ENCODE results near the gene TLE1. TPM values are rescaled to one million over a fixed set of nuclear protein-coding genes. Genes with fewer than 3 reads are reported as not detected.

The TLE1 gene
- total RNA-seq, 1 donor from 2014 or later: 40.0 TPM

DNA sequence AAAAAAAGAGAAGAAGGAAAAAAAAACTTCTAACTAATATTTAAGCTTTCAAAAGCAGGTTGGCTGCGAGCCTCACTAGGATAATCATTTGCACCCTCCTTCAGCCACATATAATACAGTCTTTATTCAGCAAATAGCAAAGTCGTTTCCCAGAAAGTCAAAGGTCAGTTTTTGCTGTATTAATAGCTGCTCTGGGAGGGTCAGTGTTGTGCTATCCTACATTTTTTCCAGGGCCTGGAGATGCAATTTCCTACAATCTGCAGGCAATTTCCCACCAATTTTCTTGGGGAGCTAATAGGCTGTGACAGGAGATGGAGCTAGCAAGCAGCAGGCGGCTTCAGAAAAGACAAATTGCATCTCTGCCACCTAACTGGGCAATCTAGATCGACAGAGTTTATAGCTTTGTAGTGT is 136.8 kb downstream of the TLE1 start:
- Histone ChIP-seq H3K27me3 (ENCODE audit: control insufficient read depth, insufficient read depth, low read length) (no peaks in the 10 kb centered on the region), H3K4me3 (ENCODE audit: low read depth, low read length) (no peak overlapping the region), H3K36me3 (ENCODE audit: control insufficient read depth, insufficient read depth, low read length) (no peaks in the 10 kb centered on the region)
- FAIRE-seq (no peak), DNase-seq (ENCODE audit: low read depth) (no peak)
- TF ChIP-seq, protein P1, sequence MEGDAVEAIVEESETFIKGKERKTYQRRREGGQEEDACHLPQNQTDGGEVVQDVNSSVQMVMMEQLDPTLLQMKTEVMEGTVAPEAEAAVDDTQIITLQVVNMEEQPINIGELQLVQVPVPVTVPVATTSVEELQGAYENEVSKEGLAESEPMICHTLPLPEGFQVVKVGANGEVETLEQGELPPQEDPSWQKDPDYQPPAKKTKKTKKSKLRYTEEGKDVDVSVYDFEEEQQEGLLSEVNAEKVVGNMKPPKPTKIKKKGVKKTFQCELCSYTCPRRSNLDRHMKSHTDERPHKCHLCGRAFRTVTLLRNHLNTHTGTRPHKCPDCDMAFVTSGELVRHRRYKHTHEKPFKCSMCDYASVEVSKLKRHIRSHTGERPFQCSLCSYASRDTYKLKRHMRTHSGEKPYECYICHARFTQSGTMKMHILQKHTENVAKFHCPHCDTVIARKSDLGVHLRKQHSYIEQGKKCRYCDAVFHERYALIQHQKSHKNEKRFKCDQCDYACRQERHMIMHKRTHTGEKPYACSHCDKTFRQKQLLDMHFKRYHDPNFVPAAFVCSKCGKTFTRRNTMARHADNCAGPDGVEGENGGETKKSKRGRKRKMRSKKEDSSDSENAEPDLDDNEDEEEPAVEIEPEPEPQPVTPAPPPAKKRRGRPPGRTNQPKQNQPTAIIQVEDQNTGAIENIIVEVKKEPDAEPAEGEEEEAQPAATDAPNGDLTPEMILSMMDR (IDR thresholded peaks at IDR 0.05; ENCODE audit: insufficient read depth, low read length, severe bottlenecking): no peak

DNA sequence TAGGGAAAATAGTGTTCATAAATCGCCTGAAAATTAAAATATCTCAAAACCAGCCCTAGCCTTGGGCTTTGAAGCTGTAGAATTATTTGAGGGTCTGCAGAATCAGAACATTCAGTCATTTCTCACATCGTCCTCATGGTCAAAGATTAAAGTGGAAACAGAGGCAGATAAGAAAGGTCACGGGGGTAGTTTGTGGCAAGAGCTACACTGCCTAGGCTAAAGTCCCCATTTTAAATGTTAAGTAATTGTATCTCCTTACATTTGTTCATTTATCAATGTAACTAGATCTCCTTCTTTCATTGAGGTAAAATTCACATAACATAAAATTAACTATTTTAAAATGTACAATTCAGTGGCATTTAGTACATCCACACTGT is 139.2 kb downstream of the TLE1 start:
- no peaks in the 10 kb centered on the region for H3K36me3 ChIP-seq (ENCODE audit: control insufficient read depth, insufficient read depth, low read length)
- DNase-seq (ENCODE audit: low read depth) (no peak), FAIRE-seq (no peak)
- H3K27me3 ChIP-seq (ENCODE audit: control insufficient read depth, insufficient read depth, low read length): no peaks in the 10 kb centered on the region
- TF ChIP-seq, protein P1 (IDR thresholded peaks at IDR 0.05; ENCODE audit: insufficient read depth, low read length, severe bottlenecking): no peak
- H3K4me3 ChIP-seq (ENCODE audit: low read depth, low read length): no peak overlapping the region

DNA sequence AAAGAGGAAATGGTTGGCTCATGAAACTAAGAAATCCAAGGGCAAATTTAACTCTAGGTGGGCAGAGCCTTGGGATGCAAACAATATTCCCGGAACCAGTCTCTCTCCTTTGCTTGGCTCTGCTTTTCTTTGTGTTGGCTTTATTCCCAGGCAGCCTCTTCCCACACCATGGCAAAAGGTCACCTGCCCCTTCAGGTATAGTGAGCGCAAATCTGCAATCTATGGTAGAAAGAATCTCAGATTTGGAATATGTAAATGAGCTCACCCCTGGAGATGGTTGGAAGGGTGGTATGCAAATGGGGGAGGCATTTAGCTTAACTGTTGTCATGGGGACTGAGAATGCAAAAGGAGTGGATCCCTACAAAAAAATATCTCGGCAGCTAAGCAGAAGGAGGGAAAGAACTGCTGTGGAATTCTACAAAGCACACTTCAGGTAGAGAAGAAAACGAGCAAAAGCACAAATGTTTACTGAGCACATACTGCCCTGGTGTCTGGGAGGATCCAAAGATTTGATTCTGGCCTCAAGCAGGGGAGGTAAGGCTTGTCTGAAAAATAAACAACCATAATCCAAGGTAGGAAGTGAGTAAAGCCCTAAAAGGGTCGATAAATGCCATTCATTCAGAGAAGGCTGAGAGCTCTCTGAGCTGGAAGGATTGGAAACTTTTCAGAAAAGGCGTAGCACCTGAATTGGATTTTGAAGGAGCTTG is 139.7 kb downstream of the TLE1 start:
- Histone ChIP-seq H3K4me3 (ENCODE audit: low read depth, low read length) (no peak overlapping the region), H3K27me3 (ENCODE audit: control insufficient read depth, insufficient read depth, low read length) (no peaks in the 10 kb centered on the region), H3K36me3 (ENCODE audit: control insufficient read depth, insufficient read depth, low read length) (no peaks in the 10 kb centered on the region)
- no peak for DNase-seq (ENCODE audit: low read depth)
- no peak for FAIRE-seq
- TF ChIP-seq, protein P1 (IDR thresholded peaks at IDR 0.05; ENCODE audit: insufficient read depth, low read length, severe bottlenecking): no peak

DNA sequence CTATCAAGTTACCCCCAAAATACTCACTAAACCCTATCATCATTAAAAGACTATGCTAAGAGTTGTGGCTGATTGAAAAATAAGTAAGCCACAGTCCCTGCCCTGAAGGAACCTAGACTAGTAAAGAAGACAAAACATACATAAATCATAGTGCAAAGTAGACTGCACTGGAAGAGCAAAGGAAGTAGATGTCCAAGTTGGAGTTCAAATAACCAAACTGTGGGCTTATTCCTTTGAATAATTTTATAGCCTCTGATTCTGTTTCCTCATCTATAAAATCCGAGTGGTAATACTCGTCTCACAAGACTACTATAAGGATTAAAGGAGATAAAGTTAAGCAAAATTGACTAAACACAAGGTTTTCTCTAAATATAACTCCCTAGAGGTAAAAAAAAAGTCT is 140.4 kb downstream of the TLE1 start:
- DNase-seq (ENCODE audit: low read depth): no peak
- FAIRE-seq: no peak

DNA sequence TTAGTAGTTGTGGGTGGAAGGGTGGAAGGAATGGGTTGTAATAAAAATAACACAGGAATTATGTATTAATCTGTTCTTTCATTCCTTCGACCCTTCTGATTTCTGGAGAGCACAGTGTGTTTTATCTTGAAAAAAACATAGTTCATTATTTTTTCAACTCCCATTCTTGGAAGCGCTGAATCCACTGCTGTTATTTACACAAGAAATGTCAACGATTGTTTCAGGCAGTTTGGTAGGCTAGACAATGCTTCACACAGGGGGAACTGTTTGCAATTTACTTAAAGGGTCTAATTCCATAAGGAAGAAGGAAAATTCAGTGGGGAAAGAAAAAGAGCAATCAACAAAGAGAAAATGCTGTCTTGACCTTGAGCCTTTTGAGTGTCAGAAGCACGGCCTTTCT is 142.9 kb downstream of the TLE1 start:
- Histone ChIP-seq H3K27me3 (ENCODE audit: control insufficient read depth, insufficient read depth, low read length) (no peaks in the 10 kb centered on the region), H3K4me3 (ENCODE audit: low read depth, low read length) (no peak overlapping the region), H3K36me3 (ENCODE audit: control insufficient read depth, insufficient read depth, low read length) (no peaks in the 10 kb centered on the region)
- TF ChIP-seq, protein P1 (IDR thresholded peaks at IDR 0.05; ENCODE audit: insufficient read depth, low read length, severe bottlenecking): no peak
- FAIRE-seq: no peak
- DNase-seq (ENCODE audit: low read depth): no peak

More for the DNA sequence above, 140.4 kb downstream of the TLE1 start:
- Histone ChIP-seq H3K27me3 (ENCODE audit: control insufficient read depth, insufficient read depth, low read length) (no peaks in the 10 kb centered on the region), H3K36me3 (ENCODE audit: control insufficient read depth, insufficient read depth, low read length) (no peaks in the 10 kb centered on the region), H3K4me3 (ENCODE audit: low read depth, low read length) (no peak overlapping the region)
- TF ChIP-seq, protein P1 (IDR thresholded peaks at IDR 0.05; ENCODE audit: insufficient read depth, low read length, severe bottlenecking): no peak

DNA sequence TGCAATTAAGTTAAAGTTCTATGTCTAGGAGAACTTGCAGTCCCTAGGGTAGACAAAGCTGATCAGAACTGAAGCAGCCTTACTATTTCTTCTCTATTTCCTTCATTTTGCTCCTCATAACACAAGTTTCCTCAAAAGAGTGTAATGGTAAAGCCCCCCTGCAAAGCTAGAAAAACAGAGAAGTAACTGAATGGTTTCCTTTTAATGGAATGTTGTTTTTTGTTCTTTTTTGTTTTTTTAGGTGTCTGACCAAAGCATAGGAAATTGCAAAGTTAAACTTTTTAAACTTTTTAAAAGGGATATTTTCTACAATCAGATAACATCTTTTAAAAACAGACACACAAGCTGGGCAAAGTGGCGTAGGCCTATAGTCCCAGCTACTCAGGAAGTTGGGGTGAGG is 145.7 kb downstream of the TLE1 start:
- H3K27me3 ChIP-seq (ENCODE audit: control insufficient read depth, insufficient read depth, low read length): no peaks in the 10 kb centered on the region
- no peak overlapping the region for H3K4me3 ChIP-seq (ENCODE audit: low read depth, low read length)
- TF ChIP-seq, protein P1 (IDR thresholded peaks at IDR 0.05; ENCODE audit: insufficient read depth, low read length, severe bottlenecking): no peak
- no peaks in the 10 kb centered on the region for H3K36me3 ChIP-seq (ENCODE audit: control insufficient read depth, insufficient read depth, low read length)
- FAIRE-seq: no peak
- no peak for DNase-seq (ENCODE audit: low read depth)
